Islet of Langerhans (tissue), 1 donor: ENCODE results near the gene CDCA8.
"Not testable (repeated sequence)": the region's sequence is repeated elsewhere in the genome, so short reads cannot be mapped to it uniquely, and the experiment has no call there.

ENCODE experiments used
- FAIRE-seq: peaks from one replicate; lab custom pipeline; 2011; peaks lifted over from hg19 to GRCh38; lab: Jason Lieb, UNC

Gene CDCA8

DNA sequence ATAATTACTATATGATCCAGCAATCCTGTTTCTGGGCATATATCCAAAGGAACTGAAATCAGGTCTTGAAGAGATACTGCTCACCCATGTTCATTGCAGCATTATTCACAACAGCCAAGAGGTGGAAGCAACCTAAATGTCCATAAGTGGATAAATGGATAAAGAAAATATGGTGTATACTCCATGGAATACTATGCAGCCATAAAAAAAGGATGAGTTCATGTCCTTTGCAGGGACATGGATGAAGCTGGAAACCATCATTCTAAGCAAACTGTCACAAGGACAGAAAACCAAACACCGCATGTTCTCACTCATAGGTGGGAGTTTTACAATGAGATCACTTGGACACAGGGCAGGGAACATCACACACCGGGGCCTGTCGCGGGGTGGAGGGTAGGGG lies 46.3 kb downstream of the CDCA8 start:
- not testable (repeated sequence) for FAIRE-seq

DNA sequence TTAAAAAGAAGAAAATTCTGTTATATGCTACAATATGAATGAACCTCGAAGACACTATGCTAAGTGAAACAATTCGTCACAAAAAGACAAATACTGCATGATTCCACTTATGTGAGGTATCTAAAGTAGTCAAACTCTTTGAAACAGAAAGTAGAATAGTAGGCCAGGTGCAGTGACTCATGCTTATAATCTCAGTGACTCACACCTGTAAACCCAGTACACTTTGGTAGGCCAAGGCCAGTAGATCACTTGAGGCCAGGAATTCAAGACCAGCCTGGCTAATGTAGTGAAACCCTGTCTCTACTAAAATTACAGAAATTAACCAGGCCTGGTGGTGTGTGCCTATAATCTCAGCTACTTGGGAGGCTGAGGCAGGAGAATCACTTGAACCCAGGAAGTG lies 46.9 kb downstream of the CDCA8 start:
- FAIRE-seq, result peak; percentile 38

DNA sequence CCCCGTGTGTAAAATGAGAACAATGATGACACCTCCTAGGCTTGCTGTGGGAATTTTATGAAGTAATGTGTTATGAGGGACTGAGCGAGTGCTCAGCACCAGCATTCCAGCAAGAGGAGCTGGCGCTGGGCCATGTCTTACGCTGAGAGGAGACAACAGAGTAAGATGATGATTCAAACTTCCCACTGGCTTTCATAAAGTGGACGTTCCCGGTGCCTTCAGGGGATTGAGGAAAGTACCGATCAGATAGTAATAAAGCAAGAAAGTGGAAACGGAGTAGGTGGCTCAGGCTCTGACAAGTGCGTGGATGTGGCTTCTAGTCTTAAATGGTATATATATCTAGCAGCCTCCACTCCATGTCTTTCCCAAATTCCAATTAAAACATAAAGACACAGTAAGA lies 48.8 kb downstream of the CDCA8 start:
- no peak for FAIRE-seq

DNA sequence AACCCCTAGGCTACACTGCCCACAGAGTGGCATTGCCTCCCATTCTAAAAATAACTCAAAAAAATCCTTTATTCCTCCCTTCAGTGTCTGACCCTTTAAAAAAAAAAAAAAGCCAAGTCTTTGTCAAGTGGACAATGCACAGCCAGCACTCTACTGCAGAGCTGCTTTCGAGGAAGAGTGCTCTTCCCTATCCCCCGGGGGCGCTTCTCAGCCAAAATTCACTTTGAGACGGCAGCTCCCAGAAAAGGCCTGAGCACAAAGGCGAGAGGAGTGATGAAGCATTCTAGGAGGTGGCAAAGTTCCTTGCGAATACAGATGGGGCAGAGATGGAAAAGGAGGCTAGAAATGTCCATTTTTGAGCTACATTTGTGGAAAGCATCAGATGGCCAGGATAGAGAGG lies 49.3 kb downstream of the CDCA8 start:
- no peak for FAIRE-seq

DNA sequence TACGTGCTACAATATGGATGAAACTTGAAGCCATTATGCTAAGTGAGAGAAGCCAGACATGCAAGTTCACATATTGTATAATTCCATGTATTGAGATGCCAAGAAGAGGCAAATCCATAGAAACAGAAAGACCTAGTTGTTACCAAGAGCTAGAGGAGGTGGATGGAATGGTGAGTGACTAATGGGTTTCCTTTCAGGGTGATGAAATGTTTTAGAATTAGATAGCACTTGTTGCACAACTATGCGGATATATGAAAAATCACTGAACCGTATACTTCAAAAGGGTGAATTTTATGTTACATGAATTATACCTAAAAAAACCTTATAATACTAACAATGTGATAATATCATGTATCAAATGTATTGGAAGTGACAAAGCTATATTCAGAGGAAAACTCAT lies 54.5 kb downstream of the CDCA8 start:
- FAIRE-seq, result no peak

DNA sequence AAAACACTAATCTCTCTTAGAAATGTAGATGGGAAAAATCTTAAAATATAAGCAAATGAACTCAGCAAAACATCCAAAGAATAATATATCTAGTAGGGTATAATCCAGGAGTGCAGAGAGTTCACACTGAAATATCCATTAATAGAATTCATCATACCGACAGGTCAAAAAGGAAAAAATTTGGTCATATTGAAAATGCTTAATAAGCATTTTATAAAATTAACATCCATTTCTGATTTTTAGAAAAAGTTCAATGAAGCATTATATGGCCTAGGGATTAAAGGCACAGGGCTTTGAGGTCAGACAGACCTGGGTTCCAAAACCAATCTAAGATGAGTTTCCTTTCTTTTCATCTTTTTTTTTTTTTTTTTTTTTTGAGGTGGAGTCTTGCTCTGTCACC lies 56.2 kb downstream of the CDCA8 start:
- no peak for FAIRE-seq

DNA sequence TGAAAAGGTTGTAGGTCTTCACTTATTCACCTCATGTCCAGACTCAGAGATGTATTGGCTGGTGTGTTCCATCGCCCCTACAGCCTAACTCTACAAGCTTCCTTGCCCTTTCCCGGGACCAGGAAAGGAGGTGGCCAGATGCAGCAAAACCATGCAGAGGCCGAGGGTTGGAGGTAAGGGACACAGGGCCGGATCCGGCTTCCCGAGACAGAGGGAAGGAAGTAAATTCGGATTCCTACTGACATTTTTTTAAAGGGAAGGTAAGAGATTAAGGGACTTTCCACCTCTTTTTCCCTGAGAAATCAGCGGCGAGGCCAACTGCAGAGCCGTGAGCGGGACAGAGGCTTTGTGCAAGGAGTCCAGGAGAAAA lies 59.9 kb downstream of the CDCA8 start:
- FAIRE-seq, result no peak

DNA sequence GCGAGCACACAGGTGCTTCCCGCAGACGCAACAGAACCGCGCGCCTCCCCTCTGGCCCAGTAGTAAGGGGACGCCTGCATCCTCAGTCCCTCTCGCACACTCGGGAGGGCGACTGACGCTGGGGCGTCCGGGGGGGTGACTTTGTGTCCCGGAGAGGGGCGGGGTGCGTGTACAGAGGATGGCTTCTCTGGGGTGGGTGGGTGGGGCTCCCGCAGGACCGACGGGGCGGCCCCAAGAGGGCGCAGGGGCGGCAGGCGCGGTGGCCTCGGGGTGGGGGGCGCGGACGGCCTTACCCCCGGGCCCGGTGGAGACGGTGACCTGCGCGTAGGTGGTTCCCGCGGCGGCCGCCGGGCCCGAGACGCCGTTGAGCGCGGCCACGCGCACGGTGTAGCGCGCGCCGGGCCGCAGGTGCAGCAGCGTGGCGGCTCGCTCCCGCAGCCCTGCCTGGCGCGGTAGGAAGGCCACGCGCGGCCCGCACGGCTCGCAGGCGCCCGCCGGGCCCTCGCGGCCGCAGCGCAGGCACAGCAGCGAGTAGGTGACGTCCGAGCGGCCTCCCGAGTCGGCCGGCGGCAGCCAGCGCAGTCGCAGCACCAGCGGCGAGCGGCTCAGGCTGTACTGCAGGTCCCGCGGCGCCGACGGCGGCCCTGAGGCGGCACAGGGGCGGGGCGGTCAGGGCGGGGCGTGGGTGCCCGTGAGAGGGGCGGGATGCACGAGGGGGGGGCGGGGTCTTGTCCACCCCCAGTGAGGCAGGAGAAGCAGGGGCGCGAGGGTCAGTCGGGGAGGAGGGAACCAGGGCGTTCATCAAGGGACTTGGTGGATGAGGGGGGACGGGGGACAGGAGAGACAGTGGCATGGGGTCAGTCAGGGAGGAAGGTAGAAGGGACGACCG lies 60.5 kb downstream of the CDCA8 start:
- no peak for FAIRE-seq

DNA sequence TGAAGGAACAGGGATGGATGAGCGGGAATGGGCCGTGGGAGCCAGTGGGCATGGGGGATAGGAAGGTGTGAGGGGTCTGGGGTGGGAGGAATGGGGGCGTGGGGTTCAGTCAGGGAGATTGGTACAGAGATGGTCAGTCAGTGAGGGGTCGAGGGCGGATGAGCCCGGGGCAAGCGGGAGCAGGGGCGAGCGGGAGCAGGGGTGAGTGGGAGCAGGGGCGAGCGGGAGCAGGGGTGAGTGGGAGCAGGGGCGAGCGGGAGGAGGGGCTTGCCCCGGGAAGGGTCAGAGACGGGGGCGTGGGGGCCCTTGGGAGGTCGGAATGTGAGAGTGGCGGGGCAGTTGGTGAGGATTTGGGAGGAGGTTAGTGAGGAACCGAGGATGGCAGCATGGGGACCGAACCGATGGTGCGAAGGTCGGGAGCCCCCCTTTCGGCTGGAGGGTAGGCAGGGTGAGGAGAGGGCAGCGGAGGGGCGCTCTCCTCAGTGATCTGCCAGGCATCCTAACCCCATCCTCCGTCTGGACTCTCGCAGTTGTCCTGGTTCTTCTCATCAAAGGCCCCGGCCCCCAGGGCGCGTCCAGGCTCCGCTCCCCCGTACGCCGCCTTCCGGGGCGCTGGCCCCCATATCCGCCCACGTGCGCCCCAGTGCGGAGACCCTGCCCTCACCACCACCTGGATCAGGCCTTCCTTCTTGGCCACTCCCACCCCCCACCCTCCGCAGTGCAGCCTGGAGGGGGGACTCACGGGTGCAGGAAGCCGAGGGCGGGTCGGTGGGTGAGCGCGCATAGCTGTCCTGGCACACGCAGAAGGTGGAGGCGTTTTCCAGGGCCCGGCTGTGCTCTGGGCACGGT lies 61.4 kb downstream of the CDCA8 start:
- FAIRE-seq, result no peak

DNA sequence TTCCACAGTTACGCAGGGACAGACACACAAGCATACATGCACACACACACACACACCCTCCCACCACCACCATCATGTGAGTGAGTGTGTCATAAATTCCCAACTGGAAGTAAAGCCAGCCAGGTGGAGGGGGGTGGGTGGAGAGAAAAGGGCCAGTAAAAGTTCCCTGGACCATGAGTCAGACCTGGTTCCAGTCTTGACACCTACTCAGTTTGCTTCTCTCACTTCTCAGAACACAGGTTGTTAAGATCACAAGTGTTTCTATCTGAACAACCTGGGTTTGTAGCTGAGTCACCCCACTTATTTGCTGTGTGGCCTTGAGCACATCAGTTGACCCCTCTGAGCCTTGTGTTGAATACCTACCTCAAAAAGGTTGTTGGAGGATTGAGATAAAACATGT lies 63.0 kb downstream of the CDCA8 start:
- no peak for FAIRE-seq

DNA sequence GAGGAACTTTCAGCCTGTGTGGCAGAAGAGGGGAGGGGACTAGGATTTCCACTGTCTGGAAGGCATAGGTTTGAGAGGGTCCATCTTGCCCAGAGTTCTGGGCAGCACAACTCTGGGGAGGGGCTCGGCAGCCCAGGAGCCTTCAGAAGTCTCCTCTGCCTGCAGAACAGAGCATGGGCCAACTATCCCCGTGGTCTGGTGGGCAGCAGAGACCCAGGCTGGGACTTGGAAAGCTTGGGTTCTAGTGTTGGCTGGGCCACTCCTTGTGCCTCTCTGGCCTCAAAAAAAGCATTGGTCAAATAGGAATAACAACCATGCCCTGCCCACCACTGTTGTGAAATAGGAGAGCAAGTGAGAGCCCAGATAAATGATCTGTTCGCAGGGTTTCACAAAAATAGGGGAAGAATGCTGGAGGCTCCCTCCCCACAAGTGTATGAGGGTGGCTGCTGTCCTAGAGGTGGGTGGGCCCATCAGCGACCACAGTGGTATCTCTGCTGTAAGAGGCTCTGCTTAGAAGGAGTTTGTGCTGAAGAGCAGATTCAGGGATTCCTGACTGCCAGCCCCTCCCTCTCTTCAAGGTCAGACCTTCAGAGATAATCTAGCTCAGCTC lies 63.7 kb downstream of the CDCA8 start:
- FAIRE-seq, result no peak
